ENCODE measurements around the gene DCXR.
A peak's percentile ranks its signal among the peaks of the same experiment; 100 is the strongest.

Gene DCXR

GRCh38 chr17:82037092-82037888 is at the start of gene DCXR:
TSS of gene DCXR (minus strand) at chr17:82037697. CDS start at chr17:82037682, 15 bp downstream.
- peak; percentile 87 to 91 for DNase-seq (ENCODE audit: low read depth in 2 of 2)

GRCh38 chr17:82085931-82086764 is 48.7 kb upstream of the DCXR start:
- DNase-seq (ENCODE audit: low read depth in 2 of 2) = no peak

GRCh38 chr17:82085031-82085861 is 47.7 kb upstream of the DCXR start:
- DNase-seq (ENCODE audit: low read depth in 2 of 2) = no peak

GRCh38 chr17:82084373-82085030 is 47.0 kb upstream of the DCXR start:
- no peak for DNase-seq (ENCODE audit: low read depth in 2 of 2)

- DNase-seq (ENCODE audit: low read depth in 2 of 2) = no peak
Measured at GRCh38 chr17:82083533-82084359, 46.2 kb upstream of the DCXR start.

- no peak for DNase-seq (ENCODE audit: low read depth in 2 of 2)
Measured at GRCh38 chr17:82083009-82083408, 45.5 kb upstream of the DCXR start.

GRCh38 chr17:82082456-82082855 is 45.0 kb upstream of the DCXR start:
- no peak for DNase-seq (ENCODE audit: low read depth in 2 of 2)

GRCh38 chr17:82081966-82082365 is 44.5 kb upstream of the DCXR start:
- no peak for DNase-seq (ENCODE audit: low read depth in 2 of 2)

GRCh38 chr17:82081546-82081945 is 44.0 kb upstream of the DCXR start:
- no peak for DNase-seq (ENCODE audit: low read depth in 2 of 2)

- DNase-seq (ENCODE audit: low read depth in 2 of 2) = no peak
Measured at GRCh38 chr17:82080789-82081464, 43.4 kb upstream of the DCXR start.

GRCh38 chr17:82080048-82080788 is 42.7 kb upstream of the DCXR start:
- no peak for DNase-seq (ENCODE audit: low read depth in 2 of 2)

GRCh38 chr17:82079001-82079677 is 41.6 kb upstream of the DCXR start:
- no peak for DNase-seq (ENCODE audit: low read depth in 2 of 2)

- DNase-seq (ENCODE audit: low read depth in 2 of 2) = no peak
Measured at GRCh38 chr17:82078433-82078832, 40.9 kb upstream of the DCXR start.

GRCh38 chr17:82077617-82078358 is 40.3 kb upstream of the DCXR start:
- DNase-seq (ENCODE audit: low read depth in 2 of 2) = no peak

GRCh38 chr17:82076785-82077591 is 39.5 kb upstream of the DCXR start:
- DNase-seq (ENCODE audit: low read depth in 2 of 2) = no peak

- DNase-seq (ENCODE audit: low read depth in 2 of 2) = no peak
Measured at GRCh38 chr17:82076018-82076784, 38.7 kb upstream of the DCXR start.
